Testis (tissue), 3 donors: Measurements from ENCODE around the gene DNAAF8. TPM values are rescaled to one million over a fixed set of nuclear protein-coding genes. Genes with fewer than 3 reads are reported as not detected.

ENCODE experiments used
- DNase-seq: peaks from one replicate; pipeline ENCODE4 v3.0.0-alpha.2; 2019
- H3K27ac ChIP-seq, 2 donors: fragments of 200-600 bp; sonication (generic); one replicate each; pipeline ENCODE4 v1.5.1; 2019
- H3K27me3 ChIP-seq: fragments of 200-600 bp; sonication (generic); one replicate; pipeline ENCODE4 v1.5.1; 2019
- H3K36me3 ChIP-seq: fragments of 200-600 bp; sonication (generic); one replicate; pipeline ENCODE4 v1.5.1; 2017; ENCODE audit warnings: low read depth; ENCODE audit errors: missing control alignments
- H3K4me1 ChIP-seq: fragments of 200-600 bp; sonication (generic); one replicate; pipeline ENCODE4 v1.5.1; 2019
- H3K4me3 ChIP-seq, 2 donors: fragments of 200-600 bp; sonication (generic); one replicate each; pipeline ENCODE4 v1.5.1; 2017 to 2019
- H3K9me3 ChIP-seq: fragments of 200-600 bp; sonication (generic); one replicate; pipeline ENCODE4 v1.5.1; 2017
- POLR2A ChIP-seq: fragments of 450-650 bp; IDR thresholded peaks from one replicate; pipeline ENCODE4 v1.6.1; 2017; ENCODE audit warnings: antibody characterized with exemption, mild to moderate bottlenecking, moderate library complexity
- WGBS, 2 donors: methylation state at CpG; one replicate each; pipeline ENCODE4 v1.1.5; 2018; 5-methylcytosine and 5-hydroxymethylcytosine counted together
- intact Hi-C: fragments of 100-400 bp; cut with DNase I; formaldehyde crosslinking; loops from one replicate; pipeline ENCODE4 v1.15.1; 2023; ENCODE audit warnings: low total_unique reads
- polyA plus RNA-seq: library from polyadenylated mRNA; stranded (reverse); fragments of 350-450 nt; fragmentation: Illumina TruSeq; extraction: RNeasy Lipid Tissue Mini Kit (QIAGEN cat#74804); gene quantifications from one replicate; pipeline ENCODE4 v1.2.3, GENCODE V29; 2014; ENCODE audit warnings: low read depth, low replicate concordance; ENCODE audit not compliant: insufficient read depth
- total RNA-seq, 2 donors: library from RNA; depleted of rRNA; stranded (reverse); fragments of >200 nt; gene quantifications; one replicate each; pipeline ENCODE4 v1.2.3, GENCODE V29; 2016
- TF ChIP-seq, protein P1 (sequence below), 3 experiments: fragments of 450-650 bp in 2 of 3; fragments of 200-600 bp in 1 of 3; sonication (generic) in 1 of 3; IDR thresholded peaks; one replicate each; pipeline ENCODE4 v1.5.1; 2016 to 2019; ENCODE audit warnings: antibody characterized with exemption in 3 of 3, mild to moderate bottlenecking in 2 of 3, moderate library complexity in 1 of 3

Gene DNAAF8
- total and polyA plus RNA-seq, 3 donors from 2014 or later = 61.6 to 238 (median 70.0) TPM

DNA sequence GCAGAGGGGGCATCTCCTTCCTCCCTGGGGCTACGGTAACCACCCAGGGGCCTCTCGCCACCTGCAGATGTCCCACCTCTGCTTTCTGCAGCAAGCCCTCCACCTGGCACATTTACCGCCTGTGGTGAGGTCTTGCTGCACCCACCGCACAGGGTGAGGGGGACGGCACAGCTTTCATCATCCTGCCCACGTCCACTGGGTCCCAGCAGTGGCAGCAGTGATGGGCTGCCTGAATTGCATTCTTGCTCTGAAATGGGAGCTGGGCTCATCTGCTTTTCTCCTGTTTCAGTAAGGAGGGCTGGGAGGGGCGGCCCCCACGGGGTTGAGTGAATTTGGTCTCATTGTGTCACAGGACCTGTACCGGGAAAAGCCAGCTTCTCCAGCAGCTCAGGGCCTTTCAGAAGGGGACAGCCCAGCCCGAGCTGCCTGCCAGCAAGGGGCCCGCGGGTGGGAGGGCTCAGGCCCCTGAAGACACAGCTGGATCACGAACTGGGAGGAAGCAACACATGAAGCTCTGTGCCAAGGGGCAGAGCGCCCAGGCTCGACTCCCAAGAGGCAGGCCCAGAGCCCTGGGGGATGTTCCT is 12.7 kb downstream of the DNAAF8 start:
- 48 to 53% methylated on average over 3 to 15 of the region's 15 CpGs for WGBS, 2 donors
- H3K27ac ChIP-seq = peak overlapping the region; percentile 9 to 15
- intact Hi-C loops = no loop called here

DNA sequence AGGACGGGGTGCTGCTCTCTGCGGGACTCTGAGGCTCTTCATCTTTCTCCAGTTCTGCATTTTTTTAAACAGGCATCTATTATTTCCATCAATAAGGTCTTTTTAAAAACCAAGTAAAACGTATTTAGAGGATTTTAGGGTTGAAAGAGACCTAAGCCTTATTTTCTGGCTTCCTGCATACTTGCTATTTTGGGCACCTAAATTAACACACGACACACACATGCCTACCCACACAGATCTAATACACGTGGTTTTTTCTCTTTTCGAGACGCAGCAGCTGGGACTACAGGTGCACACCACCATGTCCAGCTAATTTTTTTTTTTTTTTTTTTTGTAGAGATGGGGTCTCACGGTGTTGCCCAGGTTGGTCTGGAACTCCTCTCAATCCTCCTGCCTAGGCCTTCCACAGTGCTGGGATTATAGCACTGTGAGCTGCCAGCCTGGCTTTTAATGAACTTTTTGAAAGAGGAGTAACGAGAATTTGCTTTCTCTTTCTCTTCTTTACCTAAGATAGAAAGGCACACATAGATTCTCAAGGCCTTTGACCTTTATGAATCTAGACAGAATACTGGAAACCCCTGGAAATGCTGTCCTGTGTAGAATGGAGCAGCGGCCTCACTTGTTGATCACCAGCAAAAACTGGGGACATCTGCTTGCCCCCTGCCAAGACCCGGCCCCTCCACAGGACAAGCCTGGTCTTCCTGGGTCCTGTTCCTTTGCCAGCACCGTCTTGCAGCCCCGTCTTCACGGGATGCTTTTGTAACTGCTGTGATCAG is 13.8 kb downstream of the DNAAF8 start:
- no peaks in the 10 kb centered on the region for H3K36me3 ChIP-seq
- 67 to 72% methylated on average over 14 of the region's 14 CpGs for WGBS, 2 donors

More for the DNA sequence above, 12.7 kb downstream of the DNAAF8 start:
- DNase-seq = peak; percentile 52
- Histone ChIP-seq H3K4me1 (peaks cover 18% of the 10 kb centered on the region), H3K36me3 (no peaks in the 10 kb centered on the region), H3K27me3 (no peaks in the 10 kb centered on the region), H3K4me3 (no peak overlapping the region), H3K9me3 (no peaks in the 10 kb centered on the region)
- TF ChIP-seq, protein P1, sequence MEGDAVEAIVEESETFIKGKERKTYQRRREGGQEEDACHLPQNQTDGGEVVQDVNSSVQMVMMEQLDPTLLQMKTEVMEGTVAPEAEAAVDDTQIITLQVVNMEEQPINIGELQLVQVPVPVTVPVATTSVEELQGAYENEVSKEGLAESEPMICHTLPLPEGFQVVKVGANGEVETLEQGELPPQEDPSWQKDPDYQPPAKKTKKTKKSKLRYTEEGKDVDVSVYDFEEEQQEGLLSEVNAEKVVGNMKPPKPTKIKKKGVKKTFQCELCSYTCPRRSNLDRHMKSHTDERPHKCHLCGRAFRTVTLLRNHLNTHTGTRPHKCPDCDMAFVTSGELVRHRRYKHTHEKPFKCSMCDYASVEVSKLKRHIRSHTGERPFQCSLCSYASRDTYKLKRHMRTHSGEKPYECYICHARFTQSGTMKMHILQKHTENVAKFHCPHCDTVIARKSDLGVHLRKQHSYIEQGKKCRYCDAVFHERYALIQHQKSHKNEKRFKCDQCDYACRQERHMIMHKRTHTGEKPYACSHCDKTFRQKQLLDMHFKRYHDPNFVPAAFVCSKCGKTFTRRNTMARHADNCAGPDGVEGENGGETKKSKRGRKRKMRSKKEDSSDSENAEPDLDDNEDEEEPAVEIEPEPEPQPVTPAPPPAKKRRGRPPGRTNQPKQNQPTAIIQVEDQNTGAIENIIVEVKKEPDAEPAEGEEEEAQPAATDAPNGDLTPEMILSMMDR (IDR thresholded peaks at IDR 0.05) = no peak
- no peak for TF ChIP-seq POLR2A

DNA sequence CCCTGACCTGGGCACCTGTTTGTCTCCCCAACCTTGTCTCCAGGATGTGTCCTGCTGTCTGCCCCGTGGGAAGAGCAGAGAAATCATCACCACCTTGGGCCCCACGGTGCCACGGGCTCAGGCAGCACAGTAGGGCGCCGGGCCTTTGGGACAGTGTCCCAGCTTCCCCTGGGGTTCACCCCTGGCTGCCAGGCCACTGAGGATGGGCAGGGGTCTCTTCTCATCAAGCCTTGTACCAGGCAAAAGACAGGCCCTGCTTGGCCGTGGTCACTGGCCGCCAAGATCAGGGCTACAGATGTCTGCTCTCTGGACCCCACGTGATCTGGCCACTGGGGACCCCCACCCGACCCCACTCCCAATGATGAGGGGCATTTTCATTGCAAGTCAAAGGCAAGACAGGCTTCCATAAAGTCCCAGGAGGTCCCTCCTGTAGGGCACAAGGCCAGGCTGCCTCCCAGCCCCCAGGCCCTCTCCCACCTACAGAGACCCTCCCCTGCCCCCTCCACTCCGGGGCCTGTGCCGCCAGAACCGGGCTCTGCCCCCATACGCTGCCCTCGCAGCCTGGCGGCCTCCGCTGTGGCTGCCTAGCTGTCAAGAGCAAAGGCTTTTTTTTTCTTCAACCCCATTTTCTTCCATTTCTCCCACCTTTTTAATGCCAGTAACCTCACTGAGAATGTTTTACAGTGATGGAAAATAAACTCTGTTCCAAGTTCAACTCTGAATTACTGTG is 14.5 kb downstream of the DNAAF8 start:
- Histone ChIP-seq H3K36me3 (no peaks in the 10 kb centered on the region), H3K4me3 (no peak overlapping the region), H3K9me3 (no peaks in the 10 kb centered on the region), H3K27ac (no peak overlapping the region), H3K4me1 (peaks cover 12% of the 10 kb centered on the region), H3K27me3 (no peaks in the 10 kb centered on the region)
- WGBS, 2 donors = 76 to 85% methylated on average over 8 to 16 of the region's 16 CpGs
- TF ChIP-seq, protein P1 (IDR thresholded peaks at IDR 0.05) = no peak
- TF ChIP-seq POLR2A = no peak
- intact Hi-C loops = no loop called here
- no peak for DNase-seq

More for the DNA sequence above, 13.8 kb downstream of the DNAAF8 start:
- no peaks in the 10 kb centered on the region for H3K9me3 ChIP-seq
- H3K4me1 ChIP-seq = peaks cover 16% of the 10 kb centered on the region
- no peak for TF ChIP-seq POLR2A
- TF ChIP-seq, protein P1 (IDR thresholded peaks at IDR 0.05) = no peak
- intact Hi-C loops = no loop called here
- no peak for DNase-seq
- H3K4me3 ChIP-seq = no peak overlapping the region
- H3K27me3 ChIP-seq = no peaks in the 10 kb centered on the region
- H3K27ac ChIP-seq = peak overlapping the region in 1 of 2 donors; percentile 9

DNA sequence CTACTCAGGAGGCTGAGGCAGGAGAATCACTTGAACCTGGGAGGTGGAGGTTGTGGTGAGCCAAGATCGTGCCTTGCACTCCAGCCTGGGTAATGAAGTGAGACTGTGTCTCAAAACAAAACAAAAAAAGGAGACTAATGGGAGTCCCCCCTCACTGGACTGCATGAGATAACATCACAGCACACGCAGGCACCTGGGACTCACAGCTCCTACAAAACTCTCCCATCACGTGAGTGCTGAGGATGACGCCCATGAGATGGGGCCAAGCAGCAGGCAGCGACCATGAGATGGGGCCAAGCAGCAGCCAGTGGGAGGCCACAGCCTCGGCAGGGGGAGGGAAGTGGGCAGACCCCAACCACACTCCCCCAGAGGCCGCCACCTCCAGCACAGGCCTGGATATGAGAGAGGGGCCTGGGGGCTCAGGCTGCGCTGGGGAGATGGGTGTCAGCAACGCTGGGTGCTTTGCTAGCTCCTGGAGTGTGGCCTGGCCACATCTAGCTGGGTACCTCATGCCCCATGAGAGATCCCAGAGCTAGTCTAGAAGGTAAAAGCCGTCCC is 15.4 kb downstream of the DNAAF8 start:
- Histone ChIP-seq H3K27ac (no peak overlapping the region), H3K9me3 (no peaks in the 10 kb centered on the region), H3K27me3 (no peaks in the 10 kb centered on the region), H3K36me3 (no peaks in the 10 kb centered on the region), H3K4me1 (peaks cover 12% of the 10 kb centered on the region), H3K4me3 (no peak overlapping the region)
- 77 to 84% methylated on average over 6 to 10 of the region's 10 CpGs for WGBS, 2 donors
- no peak for TF ChIP-seq POLR2A
- TF ChIP-seq, protein P1 (IDR thresholded peaks at IDR 0.05) = no peak
- DNase-seq = no peak
- intact Hi-C loops = no loop called here
